Epithelial cell of esophagus (primary cell): Measurements from ENCODE around the gene C15orf62.
A peak's percentile ranks its signal among the peaks of the same experiment; 100 is the strongest.

Source experiments
- DNase-seq: peaks from one replicate; pipeline ENCODE4 v3.0.0; 2010; ENCODE audit warnings: low read depth
- H3K4me3 ChIP-seq: 2 replicates; pipeline ENCODE4 v1.5.1; 2011; ENCODE audit warnings: mild to moderate bottlenecking, low read length, control low read depth
- CTCF ChIP-seq: IDR thresholded peaks from 2 replicates; pipeline ENCODE4 v1.5.1; 2011; ENCODE audit warnings: low read depth, mild to moderate bottlenecking, low read length, control low read depth, inconsistent platforms; ENCODE audit not compliant: insufficient read depth; ENCODE audit errors: missing control alignments

The C15orf62 gene

DNA sequence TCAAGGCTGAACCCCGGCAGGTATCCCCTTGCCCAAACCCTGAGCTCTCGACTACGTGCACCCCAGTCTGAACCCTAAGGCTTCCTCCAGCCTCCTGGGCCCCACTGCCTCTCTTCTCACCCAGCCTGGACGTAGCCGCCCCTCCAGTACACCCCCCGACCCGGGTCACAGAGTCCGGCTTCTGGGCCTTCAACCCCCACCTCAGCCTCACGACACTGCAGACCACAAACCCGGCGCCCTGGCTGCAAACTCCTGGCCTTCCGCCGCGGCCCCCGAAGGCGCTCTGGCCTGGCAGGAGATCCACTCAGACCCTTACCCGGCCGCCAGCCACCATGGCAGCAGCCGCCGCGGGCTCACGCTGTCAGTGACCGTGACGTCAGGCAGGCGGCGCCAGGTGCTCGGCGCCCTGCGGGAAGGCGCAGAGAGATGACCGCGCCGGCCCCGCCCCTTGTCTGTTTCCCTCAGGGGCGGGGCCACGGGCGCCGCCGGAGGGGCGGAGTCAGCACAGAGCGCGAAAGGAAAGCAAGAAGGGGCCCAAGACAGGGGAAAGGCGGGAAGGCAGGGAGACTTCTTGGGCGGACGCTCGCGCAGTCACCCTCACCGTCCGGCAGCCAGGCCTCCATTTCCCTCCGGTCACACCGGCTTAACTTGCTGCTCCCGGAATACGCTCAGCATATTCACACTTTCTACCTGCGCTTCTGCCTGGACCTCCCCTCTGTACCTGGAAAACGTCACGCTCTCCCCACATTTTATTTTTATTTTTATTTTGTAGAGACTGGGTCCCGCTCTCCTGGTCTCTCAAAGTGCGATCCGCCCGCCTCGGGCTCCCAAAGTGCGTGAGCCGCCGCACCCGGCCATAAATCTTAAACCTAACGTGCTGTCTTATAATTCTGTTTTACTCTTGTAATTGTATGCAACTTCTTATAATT lies 14.6 kb upstream of the C15orf62 start, which contains the start of gene RMDN3:
TSS of gene RMDN3 (minus strand) at position 372 of the 929 bp plus-strand sequence. CDS start 471 bp downstream, outside the sequence.
- peak within 1 kb of the TSS; percentile 82 for H3K4me3 ChIP-seq
- DNase-seq, result peak; percentile 93
- no peak for TF ChIP-seq CTCF

DNA sequence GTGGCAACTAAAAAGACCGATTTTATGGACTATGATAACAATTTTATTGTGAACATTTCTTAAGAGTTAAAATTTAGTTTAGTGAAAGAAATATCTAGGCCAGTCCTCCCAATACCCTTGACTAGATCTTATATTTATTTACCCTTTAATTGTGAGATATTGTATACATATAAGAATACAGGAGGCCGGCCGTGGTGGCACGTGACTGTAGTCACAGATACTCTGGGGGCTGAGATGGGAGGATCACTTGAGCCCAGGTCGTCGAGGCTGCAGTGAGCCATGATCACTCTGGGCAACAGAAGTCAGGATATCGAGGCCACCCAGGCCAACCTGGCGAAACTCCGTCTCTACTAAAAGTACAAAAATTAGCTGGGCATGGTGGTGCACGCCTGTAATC lies 14.0 kb upstream of the C15orf62 start:
- no peak for DNase-seq
- H3K4me3 ChIP-seq, result peak overlapping the region; percentile 82
- no peak for TF ChIP-seq CTCF

- no peak overlapping the region for H3K4me3 ChIP-seq
- TF ChIP-seq CTCF, result no peak
- DNase-seq, result no peak
Observed at GRCh38 chr15:40756938-40757337, 12.8 kb upstream of the C15orf62 start.

GRCh38 chr15:40759961-40760360 lies 9.8 kb upstream of the C15orf62 start:
- DNase-seq, result no peak
- no peak overlapping the region for H3K4me3 ChIP-seq
- TF ChIP-seq CTCF, result no peak

DNA sequence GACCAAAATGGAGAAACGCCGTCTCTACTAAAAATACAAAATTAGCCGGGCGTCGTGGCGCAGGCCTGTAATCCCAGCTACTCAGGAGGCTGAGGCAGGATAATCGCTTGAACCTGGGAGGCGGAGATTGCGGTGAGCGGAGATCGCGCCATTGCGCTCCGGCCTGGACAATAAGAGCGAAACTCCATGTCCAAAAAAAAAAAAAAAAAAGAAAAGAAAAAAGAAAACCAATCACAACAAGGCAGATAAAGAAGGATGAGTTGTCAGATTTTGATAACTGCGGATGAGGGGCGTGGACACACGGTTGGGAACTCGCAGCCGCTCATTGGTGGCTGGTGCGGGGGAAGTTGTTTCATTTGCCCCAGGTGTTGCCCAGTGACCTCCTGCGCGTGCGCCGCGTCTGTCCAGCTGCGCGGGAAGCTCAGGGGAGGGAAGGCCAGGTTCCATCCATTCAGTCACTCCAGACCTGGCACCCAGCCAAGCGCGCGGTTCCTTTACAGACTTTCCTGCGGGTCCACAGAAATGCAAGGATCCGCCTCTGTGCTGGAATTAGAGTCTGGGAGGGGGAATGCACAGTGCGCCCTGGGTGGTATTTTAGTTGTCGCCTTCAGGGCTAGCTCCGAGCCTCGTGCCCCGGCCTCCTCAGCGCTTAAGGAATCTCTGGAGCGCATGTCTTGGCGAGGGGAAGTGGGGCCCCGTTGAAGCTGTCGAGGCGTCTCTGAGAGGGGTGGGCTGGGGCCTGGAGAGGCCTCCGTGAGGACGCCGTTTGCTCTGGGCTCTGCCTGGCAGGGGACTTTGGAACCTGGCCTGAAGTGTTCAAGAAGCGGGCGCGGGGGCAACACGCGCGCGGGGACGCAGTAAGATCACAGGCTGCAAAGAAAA lies 6.6 kb upstream of the C15orf62 start:
- no peak for TF ChIP-seq CTCF
- peak; percentile 46 for DNase-seq
- H3K4me3 ChIP-seq, result peak overlapping the region; percentile 50

DNA sequence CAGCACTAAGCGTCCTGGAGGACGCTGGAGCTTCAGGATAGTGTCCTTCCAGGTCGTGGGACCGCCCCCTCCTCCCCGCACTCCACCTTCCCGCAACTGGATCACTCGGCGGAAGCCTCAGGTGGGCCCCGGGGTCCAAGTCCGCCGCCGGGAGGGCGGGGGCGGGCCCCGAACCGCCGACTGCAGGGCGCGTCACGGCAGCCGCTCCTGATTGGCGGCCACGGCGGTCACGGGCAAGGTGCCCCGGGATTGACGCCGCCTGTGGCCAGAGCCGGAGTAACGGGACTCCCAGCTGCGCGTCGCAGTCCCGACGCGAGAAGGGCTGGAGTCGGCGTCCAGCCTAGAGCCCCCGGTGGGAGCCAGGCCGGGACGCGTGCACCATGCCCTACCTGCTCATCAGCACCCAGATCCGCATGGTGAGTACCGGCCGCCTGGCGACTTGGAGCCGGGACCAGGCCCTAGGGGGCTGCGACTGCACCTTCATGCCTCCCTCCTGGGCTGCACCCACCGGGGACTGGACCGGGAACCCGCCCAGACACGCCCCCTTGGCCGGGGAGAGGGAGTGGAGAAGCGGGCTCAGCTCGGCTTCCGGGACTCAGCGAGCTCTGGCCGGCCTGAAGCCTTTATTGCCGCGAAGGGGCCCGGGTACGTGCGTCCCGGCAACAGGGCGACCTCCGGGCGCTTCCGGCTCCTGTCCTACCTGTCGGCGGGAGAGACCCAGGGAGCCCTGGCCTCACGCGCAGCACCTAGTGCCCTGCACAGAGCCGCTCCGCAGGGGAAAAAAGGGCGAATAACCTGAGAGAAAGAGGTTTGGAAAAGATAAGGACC lies 5.8 kb upstream of the C15orf62 start, which contains the start of gene GCHFR:
TSS of gene GCHFR (plus strand) at position 268 of the 828 bp plus-strand sequence. CDS start at position 381, 113 bp downstream.
- peak within 1 kb of the TSS; percentile 50 for H3K4me3 ChIP-seq
- DNase-seq, result peak; percentile 55
- peak; percentile 5 for TF ChIP-seq CTCF
